NCI-H1105 treated with DMSO at 0.1 percent for 48 hours (cell line): ENCODE measurements around the gene MLIP.
A peak's percentile ranks its signal among the peaks of the same experiment; 100 is the strongest.
"Not testable (repeated sequence)": the region's sequence is repeated elsewhere in the genome, so short reads cannot be mapped to it uniquely, and the experiment has no call there.

Experiments
- DNase-seq: peaks from one replicate; lab custom pipeline; 2025; lab: John Stamatoyannopoulos, UW

MLIP gene

DNA sequence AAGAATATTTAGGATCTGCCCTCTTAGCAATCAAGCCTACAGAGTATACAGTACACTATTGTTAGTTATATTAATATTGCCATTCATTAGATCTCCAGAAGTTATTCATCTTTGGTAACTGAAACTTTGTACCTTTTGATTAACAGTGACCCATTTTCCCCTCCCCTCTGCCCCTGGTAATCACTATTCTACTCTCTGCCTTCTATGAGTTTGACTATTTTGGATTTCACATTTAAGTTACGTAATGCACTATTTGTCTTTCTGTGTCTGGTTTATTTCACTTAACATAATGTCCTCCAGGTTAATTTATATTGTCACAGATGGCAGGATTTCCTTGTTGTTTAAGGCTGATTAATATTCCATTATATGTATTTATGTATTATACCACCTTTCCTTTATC is 111.0 kb downstream of the MLIP start:
- DNase-seq = no peak

DNA sequence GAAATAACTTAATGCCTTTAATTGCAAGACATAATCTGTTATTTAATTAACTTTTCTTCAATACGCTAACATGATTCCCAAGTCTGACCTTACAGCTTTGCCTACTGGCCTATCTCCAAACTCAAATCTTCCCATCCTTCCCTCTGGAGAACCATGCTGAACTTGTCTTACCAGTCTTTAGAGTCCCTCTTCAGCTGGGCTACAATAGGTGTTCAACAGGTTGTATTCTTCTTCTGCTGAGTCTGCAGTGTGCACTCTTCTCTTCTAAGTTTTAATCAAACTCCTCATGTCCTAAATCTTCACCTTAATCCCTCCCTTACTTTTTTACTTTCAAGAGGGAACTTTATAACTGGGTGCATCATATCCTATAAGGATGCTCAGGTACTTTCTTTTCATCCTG is 121.5 kb downstream of the MLIP start:
- DNase-seq = no peak

DNA sequence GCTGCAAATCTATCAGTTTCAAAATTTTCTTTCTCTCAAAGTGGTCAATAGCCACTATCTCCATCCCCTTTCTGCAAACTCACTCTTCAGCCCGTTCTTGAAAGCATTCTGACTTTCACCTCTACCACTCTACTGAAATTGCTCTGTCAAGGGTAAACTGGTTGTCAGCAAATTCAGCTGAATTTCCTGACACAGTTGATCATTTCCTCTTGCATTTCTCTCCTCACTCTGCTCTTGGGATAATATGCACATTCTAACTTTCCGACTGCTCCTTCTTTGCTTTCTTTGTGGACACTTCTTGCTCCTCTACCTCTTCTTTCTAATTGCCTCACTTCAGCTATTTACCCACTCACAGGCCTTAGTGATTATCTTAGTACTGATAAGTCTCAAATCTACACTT is 123.3 kb downstream of the MLIP start:
- DNase-seq = no peak

DNA sequence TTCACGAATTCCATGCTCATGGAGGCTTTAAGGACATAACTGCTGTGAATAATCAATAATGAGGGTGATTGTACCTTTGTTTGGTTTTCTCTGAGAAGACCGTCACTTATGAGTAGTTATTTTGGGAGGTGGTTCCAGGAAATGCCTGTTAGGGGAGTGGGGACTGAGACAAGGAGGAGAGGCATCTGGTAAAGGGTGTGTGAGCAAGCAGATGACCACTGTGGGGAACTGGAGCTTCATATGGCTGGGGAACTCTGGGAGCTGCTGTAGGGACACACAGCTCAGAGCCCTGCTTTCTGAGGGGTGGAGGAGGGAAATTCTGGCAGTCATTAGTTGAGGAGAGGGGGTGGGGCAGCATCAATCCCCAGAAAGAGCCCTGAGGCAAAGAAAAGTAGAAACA is 125.7 kb downstream of the MLIP start:
- no peak for DNase-seq

DNA sequence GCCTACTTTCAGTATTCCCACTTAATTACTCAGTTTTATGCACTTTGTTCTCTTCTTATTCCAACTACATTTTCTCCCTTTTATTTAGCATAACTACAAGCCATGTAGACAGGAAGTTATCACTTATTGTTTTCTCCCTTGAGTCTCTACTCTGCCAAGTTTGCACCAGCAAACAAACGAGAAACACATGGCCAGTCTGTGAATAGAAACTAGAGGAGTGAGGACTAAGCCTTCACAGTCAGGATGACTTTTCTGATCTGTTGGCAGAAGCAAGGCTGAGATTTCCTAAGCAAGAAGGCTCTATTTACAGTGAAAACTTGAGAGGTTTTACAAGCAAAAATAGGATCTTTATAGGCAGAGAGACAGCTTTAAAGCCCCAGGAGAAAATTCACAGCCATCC is 127.2 kb downstream of the MLIP start:
- no peak for DNase-seq

DNA sequence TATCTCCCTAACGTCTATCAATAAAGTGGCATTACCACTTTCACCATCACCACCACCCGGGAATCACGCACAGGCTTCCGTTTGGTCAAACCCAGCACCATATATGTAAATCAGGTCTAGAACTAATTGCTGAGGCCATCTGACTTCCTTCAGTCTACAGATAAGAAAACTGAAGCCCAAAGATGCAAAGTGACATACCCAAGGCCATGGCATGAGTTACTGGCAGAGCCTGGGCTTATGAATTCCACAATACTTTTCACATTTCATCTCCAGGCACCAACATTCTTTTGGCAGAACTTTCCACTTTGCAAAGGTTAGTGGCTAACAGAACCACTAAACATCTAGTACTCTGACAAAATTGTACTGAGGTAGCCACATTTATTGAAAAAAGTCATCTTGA is 132.5 kb downstream of the MLIP start:
- DNase-seq = no peak

DNA sequence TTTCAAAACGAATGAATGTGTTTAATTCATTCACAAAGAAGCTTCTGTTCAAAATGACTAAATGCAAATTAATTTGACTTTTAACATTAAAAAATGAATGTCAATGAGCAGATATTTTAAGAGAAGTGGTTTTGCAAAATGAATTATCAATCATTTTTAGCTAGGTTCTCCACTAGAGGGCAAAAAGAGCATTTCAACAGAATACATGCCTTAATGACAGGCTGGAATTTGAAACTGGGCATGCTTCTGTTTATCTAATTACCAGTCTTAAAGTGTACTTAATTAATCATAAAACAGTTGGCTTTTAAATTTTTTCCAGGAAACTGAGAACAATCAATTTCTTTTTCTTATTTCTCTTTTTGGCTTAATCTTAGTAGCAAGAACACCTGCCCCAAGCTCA is 133.2 kb downstream of the MLIP start:
- DNase-seq = peak; percentile 43

DNA sequence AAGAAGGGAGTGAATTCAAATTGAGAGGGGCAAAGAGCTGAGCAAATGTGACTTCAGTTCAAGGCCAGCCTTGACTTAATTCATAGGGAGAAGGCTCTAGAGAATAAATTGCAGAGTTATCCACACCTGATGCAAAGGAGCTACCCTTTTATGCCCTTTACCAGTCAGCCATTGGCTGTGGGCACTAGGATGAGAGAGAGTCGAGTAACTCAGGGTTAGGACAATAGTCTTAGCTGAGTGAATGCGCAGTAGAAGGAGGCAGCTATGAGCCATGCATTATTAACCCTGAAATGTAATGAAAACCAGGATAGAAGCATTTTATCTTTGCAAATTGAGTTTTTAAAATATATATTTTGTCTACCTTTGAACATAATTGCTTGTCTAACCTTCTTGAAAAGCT is 134.0 kb downstream of the MLIP start:
- no peak for DNase-seq

DNA sequence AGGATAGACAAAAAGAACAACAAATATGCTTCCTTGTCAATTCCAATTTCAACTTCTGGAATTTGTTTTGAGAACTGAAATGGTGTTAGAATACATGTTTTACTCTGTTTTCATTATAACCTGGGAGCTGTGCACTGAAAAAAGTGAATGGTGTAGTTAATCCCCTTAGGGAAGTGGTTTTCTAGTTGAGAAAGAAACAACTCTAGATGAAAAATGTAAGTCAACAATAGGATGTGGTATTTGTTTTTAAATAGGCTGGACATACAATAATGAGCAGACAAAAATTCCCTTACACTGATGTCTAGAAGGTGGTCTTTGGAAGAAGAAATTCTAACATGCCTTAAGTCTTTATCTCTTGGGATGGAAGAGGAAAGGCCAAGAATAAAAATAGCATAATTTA is 137.1 kb downstream of the MLIP start:
- no peak for DNase-seq

DNA sequence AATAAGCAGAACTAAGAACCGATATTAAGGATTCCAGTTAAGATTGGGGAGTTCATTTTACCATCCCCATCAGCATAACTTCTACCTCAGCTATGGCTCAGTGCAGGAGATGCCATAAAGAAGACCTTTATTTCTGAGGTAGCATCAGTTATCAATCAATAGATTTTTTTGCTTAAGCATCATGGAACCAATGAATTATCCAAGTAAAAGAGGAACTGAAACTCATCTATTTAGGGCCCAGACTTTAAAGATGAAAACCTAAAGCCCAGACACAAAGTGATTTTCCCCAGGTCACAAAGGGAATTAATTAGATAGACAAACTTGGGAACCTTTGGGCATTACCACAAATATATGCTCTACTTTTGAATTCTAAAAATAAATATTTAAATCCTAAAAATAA is 137.8 kb downstream of the MLIP start:
- no peak for DNase-seq

DNA sequence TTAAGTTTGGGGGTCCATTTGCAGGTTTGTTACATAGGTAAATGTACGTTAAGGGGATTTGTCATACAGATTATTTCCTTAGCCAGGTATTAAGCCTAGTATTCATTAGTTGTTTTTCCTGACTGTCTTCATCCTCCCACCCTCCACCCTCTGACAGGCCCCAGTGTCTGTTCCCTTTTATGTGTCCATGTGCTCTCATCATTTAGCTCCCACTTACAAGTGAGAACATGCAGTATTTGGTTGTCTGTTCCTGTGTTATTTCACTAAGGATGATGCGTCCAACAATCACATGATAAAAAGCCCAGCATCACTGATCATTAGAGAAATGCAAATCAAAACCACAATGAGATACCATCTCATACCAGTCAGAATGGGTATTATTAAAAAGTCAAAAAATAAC is 138.6 kb downstream of the MLIP start:
- not testable (repeated sequence) for DNase-seq

DNA sequence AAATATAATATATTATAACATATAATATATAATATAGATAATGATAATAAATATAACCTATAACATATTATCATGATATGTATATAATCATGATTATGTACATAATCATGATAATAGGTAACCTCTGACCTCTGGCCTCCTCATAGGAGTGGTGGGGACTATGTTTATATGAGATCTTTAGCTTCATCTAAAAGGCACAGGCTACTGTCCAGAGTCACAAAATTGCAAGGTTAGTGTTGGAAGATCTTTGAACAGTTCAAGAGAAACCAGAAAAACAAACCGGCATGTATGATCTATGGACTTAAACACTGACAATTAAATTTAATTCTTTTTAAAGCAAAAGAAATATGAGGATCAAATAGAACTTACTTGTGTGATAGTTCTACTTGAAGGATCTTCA is 141.3 kb downstream of the MLIP start:
- DNase-seq = no peak

DNA sequence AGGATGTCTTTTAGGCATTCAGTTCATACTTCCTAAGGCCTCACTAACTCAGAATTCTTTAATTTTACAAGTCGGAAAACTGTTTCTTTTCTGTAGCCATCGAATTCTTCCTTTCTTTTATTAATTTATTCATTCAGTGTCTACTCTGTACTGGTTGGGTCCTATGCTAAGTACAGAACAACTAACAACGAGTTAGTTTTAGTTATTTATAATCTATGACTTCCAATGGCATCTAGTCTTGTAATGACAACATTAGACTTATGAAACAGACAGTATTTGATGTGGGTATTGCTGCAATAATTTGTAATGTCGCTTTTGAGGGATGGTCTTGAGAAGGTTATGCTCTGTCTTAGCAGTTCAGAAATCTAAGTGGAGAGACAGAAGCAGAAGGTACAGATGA is 141.7 kb downstream of the MLIP start:
- no peak for DNase-seq

DNA sequence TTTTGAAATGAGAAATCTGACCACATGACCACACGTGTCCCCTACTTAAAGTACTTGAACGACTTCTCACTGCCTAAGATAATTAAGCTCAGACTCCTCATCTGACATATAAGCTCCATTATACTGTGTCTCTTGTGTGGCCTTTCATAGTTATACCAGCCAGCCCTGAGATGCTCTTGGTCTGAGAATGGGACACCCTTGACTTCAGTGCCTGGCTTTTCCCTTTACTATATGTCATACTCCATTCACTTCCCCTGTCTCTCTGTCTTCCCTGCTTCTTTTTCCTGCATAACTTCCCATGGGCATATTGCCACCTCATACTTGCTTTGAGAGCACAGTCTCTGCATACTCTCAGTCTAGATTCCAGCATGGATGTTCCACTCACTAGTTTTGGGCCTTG is 143.6 kb downstream of the MLIP start:
- no peak for DNase-seq

DNA sequence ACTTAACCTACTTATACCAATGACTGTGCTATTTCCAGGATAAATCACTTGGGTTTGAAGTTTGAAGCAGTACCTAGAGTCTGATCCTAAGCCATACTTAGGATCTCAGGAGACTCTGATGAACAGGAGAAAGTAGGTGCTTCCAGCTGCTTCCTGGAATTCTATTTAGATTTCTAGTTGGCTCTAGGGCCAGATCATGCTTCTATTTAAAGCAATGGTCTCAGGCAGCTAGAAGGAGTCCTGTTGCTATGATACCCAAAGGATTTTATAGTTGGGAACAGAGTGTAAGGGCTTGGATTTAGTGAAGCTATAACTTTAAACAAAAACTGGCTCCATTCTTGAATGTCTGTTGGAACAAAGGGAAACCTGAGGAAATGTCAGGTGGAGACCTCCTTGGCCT is 144.6 kb downstream of the MLIP start:
- no peak for DNase-seq

DNA sequence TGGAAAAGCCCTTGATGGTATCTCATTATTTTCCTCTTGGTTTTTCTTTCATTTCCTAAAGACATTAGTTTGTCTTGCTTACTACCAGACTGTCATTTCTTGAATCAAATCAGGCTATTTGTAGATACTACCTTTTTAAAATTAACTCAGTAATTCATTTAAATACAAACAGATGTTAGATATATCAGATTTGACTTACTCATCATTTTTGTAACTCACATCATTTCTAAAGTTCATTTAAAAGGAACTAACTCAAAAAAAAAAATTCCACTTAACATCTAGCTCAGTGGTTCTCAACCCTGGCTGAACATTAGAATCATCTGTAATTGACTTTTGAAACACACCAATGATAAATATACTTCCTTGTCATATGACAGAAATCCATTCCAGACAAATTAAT is 148.8 kb downstream of the MLIP start:
- DNase-seq = no peak

DNA sequence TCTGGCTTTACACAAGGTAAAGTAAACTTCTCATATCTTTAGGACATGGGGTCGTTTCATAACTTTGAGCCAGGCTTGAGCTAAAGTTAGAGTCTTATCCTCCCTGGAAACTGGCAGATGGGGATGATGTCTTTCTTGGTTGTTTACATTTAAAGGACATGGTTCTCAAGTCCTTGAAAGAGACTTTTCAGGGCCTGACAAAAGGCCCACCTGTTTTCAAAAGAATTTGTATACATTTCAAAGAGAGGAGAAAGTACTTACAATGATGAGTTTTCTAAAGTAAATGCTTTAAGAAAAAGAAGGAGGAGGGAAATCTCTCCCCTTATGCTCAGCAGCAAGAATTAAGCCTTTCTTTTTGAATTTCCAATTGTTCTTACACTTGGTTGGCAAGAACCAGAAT is 151.3 kb downstream of the MLIP start:
- DNase-seq = no peak

DNA sequence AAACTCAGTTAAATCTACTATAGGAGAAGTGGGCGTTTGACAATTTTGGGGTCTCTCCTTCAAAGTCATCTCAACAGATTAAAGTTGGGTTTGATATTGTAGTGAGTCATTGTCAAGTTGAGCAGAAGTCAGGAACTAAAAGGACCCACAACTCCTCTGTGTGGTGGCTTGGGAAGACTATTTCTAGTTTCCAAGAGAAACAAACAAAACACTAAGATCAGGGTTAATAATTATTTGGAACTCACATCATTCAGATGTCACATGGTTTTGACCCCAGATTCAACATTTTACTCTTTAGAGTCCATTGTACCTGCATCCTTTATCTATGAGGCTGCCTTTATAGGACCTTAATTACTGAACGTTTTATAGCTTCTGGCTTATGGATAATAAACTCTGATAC is 151.7 kb downstream of the MLIP start:
- no peak for DNase-seq

DNA sequence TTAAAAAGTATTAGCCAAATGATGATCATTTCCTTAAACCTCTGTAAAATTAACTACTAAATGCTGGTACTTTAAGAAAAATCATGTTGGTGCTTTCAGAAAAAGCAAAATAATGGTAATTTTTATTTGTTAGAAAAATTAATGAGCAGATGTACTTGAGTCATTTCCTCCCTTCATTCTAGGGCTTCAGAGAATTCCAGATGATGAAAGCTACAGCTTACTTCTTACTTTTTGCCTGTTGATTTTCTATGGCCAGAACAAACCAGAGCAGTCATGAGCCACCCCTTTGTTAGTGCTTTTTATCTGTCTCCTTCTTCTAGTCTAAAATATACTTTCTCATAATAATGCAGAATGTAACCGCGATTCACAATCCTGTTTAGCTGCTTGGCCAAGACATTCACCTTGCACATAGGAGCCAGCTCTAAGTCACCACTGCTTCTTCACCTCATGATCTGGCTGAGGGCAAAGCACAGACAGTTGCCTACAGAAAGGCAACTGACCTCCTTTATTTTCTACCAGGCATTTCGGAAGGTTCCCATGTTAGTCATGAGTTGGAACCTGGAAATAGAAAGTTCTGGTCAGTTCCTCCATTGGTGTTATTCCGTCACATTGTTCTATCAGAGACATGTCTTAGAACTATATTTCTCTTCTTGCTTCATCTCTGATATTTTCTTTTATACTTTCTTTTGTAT is 153.5 kb downstream of the MLIP start:
- DNase-seq = no peak

DNA sequence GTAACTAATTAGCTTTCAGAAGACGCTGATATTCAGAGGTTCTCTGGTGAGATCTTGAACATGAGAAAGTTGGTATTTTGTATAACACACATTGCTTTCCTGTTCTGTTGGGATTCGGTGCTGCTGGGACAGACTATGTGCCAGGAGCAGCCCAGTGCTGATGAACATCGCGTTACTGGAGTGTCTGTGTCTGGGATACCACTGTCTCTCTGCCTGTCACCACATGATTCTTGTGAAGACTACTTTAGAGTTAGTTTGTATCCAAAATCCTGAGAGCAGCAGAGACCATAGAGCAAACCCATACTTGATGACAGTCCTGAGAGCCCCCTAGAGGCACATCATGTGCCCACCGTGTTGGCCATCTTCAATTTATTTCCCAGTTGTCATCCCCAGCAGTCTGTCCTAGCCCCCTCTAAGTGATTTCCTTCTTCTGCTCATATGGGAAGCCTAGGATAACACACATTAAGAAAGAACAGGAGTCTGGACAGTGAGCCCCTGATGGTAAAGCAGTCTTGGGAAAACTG is 155.2 kb downstream of the MLIP start:
- no peak for DNase-seq

DNA sequence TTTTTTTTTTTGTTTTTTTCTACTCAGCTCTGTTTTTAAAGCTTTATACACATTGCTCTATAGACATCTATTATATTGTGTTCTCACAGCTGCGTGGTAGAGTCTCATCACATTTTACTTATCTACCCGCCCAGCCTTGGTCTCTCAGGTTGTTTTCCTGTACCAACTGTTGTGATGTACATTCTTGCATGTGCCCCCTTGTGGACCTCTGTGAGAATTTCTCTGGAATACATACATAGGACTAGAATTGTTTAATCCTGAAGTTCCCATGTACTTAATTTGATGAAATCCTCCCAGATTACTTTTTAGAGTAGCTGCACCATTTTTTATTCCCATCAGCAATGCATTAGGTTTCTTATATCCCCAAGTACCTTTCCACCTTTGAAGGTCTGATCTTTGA is 156.6 kb downstream of the MLIP start:
- peak; percentile 36 for DNase-seq

DNA sequence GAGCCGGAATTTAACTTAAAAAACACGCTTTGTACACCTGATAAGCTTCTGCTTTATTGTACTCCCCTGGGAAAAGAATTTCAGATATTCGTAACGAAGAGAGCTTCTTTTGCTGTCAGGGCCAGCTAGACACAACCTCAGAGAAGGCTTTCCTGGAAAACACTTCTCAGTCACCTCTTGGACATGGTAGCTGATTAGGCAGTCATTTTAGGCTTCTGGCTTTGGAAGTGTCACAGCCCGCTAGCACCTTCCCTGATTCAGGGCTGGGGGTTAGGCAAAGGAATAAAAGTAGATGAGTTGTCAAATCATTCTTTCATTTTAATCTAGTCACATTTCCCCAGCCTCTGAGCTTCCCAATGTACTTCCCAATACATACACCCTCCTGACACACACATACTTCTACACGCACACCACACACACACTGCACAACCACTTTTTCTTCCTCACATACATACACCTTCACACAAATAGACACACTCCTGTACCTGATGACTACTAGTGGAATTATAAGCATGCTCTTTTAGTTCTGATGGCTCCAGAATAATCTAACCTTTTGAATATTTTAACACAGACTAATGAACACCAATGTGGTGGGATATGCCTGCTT is 162.1 kb downstream of the MLIP start:
- no peak for DNase-seq

DNA sequence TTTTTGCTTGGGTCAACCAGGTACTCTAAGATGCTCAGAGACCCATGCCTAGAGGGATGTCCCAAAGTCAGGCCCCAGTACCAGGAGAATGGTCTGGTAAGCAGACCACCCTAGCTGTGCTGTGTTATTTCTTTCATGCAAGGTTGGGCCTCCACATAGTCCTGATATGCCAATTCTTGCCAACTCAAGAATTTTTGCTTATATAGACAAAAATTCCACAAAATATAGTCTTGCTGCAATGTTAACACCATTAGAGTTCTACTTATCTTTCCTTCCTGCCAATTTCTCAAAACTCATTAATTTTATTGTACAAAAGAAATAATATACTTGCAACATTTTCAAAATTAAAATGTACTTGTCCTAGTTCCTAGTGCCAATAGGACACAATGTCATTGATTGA is 163.1 kb downstream of the MLIP start:
- no peak for DNase-seq

DNA sequence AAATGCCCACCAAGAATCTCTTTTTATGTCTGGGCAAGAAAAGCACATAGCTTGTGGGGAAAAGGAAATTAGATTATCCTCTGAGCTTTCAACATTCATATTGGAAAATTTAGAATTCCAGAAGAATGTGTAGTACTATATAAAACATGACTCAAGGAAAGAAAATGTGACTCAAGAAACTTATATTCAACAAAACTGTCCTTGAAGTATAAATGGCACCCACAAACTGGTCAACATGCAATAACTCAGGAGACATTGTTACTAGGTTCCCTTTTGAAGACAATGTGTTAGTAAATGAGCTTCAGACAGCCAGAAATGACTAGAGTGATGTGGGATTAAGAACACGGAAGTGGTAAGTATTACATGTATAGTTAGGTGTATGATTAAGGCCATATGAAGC is 170.9 kb downstream of the MLIP start:
- no peak for DNase-seq
